C4-2B (cell line): ENCODE results near the gene LUC7L.

Experiments used
- ZFX ChIP-seq: fragments of 450-650 bp; IDR thresholded peaks from 2 replicates; pipeline ENCODE4 v1.6.1; 2017
- TF ChIP-seq, protein P1 (sequence below): fragments of 450-650 bp; conservative IDR thresholded peaks from 2 replicates; pipeline ENCODE4 v1.5.1; 2017; ENCODE audit warnings: mild to moderate bottlenecking

DNA sequence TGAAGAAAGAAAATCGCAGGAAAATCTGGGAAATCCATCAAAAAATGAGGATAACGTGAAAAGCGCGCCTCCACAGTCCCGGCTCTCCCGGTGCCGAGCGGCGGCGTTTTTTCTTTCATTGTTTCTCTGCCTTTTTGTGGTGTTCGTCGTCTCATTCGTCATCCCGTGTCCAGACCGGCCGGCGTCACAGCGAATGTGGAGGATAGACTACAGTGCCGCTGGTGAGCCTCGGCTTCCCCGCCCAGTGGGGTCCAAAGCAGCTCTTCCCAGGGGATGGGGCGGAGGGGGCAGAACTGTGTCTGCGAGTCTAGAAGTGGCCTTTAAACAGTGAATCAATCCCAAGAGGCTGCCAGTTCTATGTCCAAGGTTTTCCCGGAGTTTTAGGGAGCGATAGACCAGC is 25.2 kb upstream of the LUC7L start:
- TF ChIP-seq ZFX, result no peak
- TF ChIP-seq, protein P1, sequence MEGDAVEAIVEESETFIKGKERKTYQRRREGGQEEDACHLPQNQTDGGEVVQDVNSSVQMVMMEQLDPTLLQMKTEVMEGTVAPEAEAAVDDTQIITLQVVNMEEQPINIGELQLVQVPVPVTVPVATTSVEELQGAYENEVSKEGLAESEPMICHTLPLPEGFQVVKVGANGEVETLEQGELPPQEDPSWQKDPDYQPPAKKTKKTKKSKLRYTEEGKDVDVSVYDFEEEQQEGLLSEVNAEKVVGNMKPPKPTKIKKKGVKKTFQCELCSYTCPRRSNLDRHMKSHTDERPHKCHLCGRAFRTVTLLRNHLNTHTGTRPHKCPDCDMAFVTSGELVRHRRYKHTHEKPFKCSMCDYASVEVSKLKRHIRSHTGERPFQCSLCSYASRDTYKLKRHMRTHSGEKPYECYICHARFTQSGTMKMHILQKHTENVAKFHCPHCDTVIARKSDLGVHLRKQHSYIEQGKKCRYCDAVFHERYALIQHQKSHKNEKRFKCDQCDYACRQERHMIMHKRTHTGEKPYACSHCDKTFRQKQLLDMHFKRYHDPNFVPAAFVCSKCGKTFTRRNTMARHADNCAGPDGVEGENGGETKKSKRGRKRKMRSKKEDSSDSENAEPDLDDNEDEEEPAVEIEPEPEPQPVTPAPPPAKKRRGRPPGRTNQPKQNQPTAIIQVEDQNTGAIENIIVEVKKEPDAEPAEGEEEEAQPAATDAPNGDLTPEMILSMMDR, result no peak
